Measurements from ENCODE around the gene SIRT4. TPM values are rescaled to one million over a fixed set of nuclear protein-coding genes. Genes with fewer than 3 reads are reported as not detected.
A peak's percentile ranks its signal among the peaks of the same experiment; 100 is the strongest.

Gene SIRT4
- polyA plus RNA-seq, 3 donors, result 0.30 to 0.72 (median 0.53) TPM

DNA sequence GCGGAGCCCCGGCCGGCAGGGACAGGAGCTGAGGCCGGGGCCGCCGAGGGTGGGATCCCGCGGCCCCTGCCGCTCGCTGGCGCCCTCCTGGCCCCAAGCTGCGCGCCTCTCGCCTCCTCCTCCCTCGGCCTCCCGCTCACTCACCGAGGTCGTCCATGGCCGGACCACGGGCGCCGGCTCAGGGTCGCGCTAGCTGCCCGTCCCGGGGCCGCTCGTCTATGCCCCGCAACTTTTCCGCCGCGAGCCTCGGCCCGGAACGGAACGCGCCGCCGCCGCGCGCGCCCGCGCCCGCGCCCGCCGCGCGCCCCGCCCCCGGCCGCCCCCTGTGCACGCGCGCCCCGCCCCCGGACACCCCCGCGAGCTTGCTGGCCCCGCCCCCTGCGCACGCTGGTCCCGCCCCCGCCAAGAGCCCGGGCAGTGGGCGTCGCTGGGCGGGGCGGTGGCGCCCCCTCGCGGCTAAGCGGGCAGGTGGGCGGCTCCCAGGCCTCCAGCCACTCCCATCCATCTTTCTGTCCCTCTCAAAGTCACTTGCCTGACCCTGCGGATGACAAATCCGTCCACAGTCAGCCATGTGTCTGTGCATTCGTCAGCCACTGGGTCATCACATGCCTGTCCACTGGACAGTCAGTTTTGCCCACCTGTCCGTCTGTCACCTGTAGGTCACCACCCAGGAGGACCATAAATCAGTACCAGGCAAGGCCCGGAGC lies 36.5 kb upstream of the SIRT4 start, which contains the start of gene PXN:
TSS of gene PXN (minus strand) at position 258 of the 707 bp plus-strand sequence. CDS start at position 157, 101 bp downstream.
- Histone ChIP-seq H3K27me3 (ENCODE audit: control insufficient read depth in 2 of 2, insufficient read depth in 2 of 2, low read length in 2 of 2) (no peaks in the 10 kb centered on the region), H3K36me3 (replicated peaks in 1 of 2; ENCODE audit: control insufficient read depth in 1 of 2, insufficient read depth in 2 of 2, low read length in 2 of 2) (no peaks in the 10 kb centered on the region), H3K4me1 (ENCODE audit: control insufficient read depth in 1 of 2, insufficient read depth in 2 of 2, low read length in 2 of 2) (peaks cover 46 to 53% of the 10 kb centered on the region in 2 donors), H3K4me2 (replicated peaks; ENCODE audit: extremely low read depth, low read length, poor library complexity, severe bottlenecking) (peak within 1 kb of the TSS; percentile 88), H3K9ac (ENCODE audit: insufficient read depth, low read length, poor library complexity, severe bottlenecking) (peak within 1 kb of the TSS; percentile 96), H3K9me3 (replicated peaks in 1 of 2; ENCODE audit: control insufficient read depth in 1 of 2, insufficient read depth in 1 of 2, low read length in 2 of 2) (no peaks in the 10 kb centered on the region), H3K4me3 (replicated peaks in 1 of 3; ENCODE audit: low read depth in 2 of 3, low read length in 3 of 3) (peak within 1 kb of the TSS; percentile 76 to 93 (median 92)), H2AFZ (ENCODE audit: insufficient read depth, low read depth, low read length, poor library complexity, severe bottlenecking) (no peak within 1 kb of the TSS), H4K20me1 (ENCODE audit: insufficient read depth, low read length) (peaks cover 44% of the 10 kb centered on the region), H3K27ac (ENCODE audit: low read depth in 1 of 2, low read length in 2 of 2) (peak within 1 kb of the TSS; percentile 34 to 85), H3K79me2 (ENCODE audit: insufficient read depth, low read length) (peaks cover 49% of the 10 kb centered on the region)
- TF ChIP-seq, protein P1, sequence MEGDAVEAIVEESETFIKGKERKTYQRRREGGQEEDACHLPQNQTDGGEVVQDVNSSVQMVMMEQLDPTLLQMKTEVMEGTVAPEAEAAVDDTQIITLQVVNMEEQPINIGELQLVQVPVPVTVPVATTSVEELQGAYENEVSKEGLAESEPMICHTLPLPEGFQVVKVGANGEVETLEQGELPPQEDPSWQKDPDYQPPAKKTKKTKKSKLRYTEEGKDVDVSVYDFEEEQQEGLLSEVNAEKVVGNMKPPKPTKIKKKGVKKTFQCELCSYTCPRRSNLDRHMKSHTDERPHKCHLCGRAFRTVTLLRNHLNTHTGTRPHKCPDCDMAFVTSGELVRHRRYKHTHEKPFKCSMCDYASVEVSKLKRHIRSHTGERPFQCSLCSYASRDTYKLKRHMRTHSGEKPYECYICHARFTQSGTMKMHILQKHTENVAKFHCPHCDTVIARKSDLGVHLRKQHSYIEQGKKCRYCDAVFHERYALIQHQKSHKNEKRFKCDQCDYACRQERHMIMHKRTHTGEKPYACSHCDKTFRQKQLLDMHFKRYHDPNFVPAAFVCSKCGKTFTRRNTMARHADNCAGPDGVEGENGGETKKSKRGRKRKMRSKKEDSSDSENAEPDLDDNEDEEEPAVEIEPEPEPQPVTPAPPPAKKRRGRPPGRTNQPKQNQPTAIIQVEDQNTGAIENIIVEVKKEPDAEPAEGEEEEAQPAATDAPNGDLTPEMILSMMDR (IDR thresholded peaks at IDR 0.05), result peak; percentile 78
- H3K27me3 Mint-ChIP-seq (ENCODE audit: low read depth in 3 of 3), result peaks cover 0 to 3% (median 2%) of the 10 kb centered on the region in 3 donors
- no peaks in the 10 kb centered on the region for H3K9me3 Mint-ChIP-seq
- H3K36me3 Mint-ChIP-seq, result peaks cover 11 to 18% of the 10 kb centered on the region in 2 donors
- peak within 1 kb of the TSS; percentile 94 to 97 for H3K4me3 Mint-ChIP-seq
- H3K27ac Mint-ChIP-seq, result peak within 1 kb of the TSS; percentile 83 to 96 (median 89)
- intact Hi-C loops (cut with micrococcal nuclease), result loop anchor here (2.0 kb wide), 1 partner anchor 37 kb away; no protein-coding TSS in a partner anchor
- peak; percentile 81 to 91 (median 82) for DNase-seq
- peaks cover 52% of the 10 kb centered on the region for H3K4me1 Mint-ChIP-seq
- WGBS (ENCODE audit: insufficient coverage), result 3% methylated on average over 66 of the region's 81 CpGs

DNA sequence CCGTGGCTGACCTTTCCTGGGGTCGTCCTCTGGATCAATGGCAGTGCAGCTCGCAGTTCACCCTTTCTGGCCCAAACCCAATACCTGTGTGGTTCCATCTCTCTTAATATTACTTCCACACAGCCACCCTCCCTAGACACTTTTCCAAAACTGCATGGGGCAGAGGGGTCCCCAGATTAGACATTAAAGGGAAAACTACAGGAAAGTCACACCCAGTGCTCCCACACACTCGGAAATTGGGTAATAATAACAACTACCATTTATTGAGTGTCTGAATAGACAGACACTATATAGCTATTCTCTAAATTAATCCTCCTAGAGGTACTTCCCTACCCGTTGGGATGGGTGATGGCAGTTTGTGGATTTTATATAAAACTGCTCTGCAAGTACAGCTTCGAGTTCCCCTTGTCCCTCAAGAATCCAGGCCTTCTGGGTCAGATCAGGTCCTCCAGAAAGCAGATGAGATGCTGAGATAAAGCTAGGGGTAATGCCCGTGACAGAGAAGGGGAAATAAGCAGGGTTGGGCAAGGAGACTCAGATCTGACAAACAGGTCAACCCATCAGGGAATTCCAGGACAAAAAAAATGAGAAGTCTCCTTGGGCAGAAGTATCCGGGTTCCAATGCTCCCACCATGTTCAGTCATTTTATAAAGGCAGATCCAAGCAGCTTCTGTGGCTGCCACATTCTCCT lies 35.8 kb upstream of the SIRT4 start:
- Mint-ChIP-seq H3K4me3 (peak overlapping the region in 1 of 2 donors; percentile 70), H3K9me3 (no peaks in the 10 kb centered on the region), H3K4me1 (peaks cover 45% of the 10 kb centered on the region), H3K27ac (peak overlapping the region in 6 of 7 donors; percentile 40 to 88 (median 64)), H3K27me3 (ENCODE audit: low read depth in 3 of 3) (peaks cover 1 to 3% (median 2%) of the 10 kb centered on the region in 3 donors), H3K36me3 (peaks cover 11% of the 10 kb centered on the region in 2 donors)
- WGBS (ENCODE audit: insufficient coverage), result 25% methylated on average over 5 of the region's 8 CpGs
- Histone ChIP-seq H3K27ac (ENCODE audit: low read depth in 1 of 2, low read length in 2 of 2) (no peak overlapping the region), H4K20me1 (ENCODE audit: insufficient read depth, low read length) (peaks cover 37% of the 10 kb centered on the region), H3K9ac (ENCODE audit: insufficient read depth, low read length, poor library complexity, severe bottlenecking) (no peak overlapping the region), H3K4me3 (replicated peaks in 1 of 3; ENCODE audit: low read depth in 2 of 3, low read length in 3 of 3) (no peak overlapping the region), H3K4me1 (ENCODE audit: control insufficient read depth in 1 of 2, insufficient read depth in 2 of 2, low read length in 2 of 2) (peaks cover 39 to 46% of the 10 kb centered on the region in 2 donors), H3K9me3 (replicated peaks in 1 of 2; ENCODE audit: control insufficient read depth in 1 of 2, insufficient read depth in 1 of 2, low read length in 2 of 2) (no peaks in the 10 kb centered on the region), H3K27me3 (ENCODE audit: control insufficient read depth in 2 of 2, insufficient read depth in 2 of 2, low read length in 2 of 2) (no peaks in the 10 kb centered on the region), H3K79me2 (ENCODE audit: insufficient read depth, low read length) (peaks cover 42% of the 10 kb centered on the region), H3K36me3 (replicated peaks in 1 of 2; ENCODE audit: control insufficient read depth in 1 of 2, insufficient read depth in 2 of 2, low read length in 2 of 2) (no peaks in the 10 kb centered on the region), H2AFZ (ENCODE audit: insufficient read depth, low read depth, low read length, poor library complexity, severe bottlenecking) (no peak overlapping the region), H3K4me2 (replicated peaks; ENCODE audit: extremely low read depth, low read length, poor library complexity, severe bottlenecking) (peak overlapping the region; percentile 4)
- TF ChIP-seq, protein P1 (IDR thresholded peaks at IDR 0.05), result no peak
- DNase-seq, result peak in 1 of 3 donors; percentile 72
- intact Hi-C loops (cut with micrococcal nuclease), result no loop called here

Measured in CD14-positive monocyte (primary cell).